SIG-M5 treated with dmso at 0.1 percent for 504 hours (cell line): ENCODE results near the gene EVI5L.
A peak's percentile ranks its signal among the peaks of the same experiment; 100 is the strongest.
"Not testable (repeated sequence)": the region's sequence is repeated elsewhere in the genome, so short reads cannot be mapped to it uniquely, and the experiment has no call there.

Source experiments
- DNase-seq: peaks from one replicate; lab custom pipeline; 2025; ENCODE audit not compliant: unreplicated experiment; lab: John Stamatoyannopoulos, UW

EVI5L gene

DNA sequence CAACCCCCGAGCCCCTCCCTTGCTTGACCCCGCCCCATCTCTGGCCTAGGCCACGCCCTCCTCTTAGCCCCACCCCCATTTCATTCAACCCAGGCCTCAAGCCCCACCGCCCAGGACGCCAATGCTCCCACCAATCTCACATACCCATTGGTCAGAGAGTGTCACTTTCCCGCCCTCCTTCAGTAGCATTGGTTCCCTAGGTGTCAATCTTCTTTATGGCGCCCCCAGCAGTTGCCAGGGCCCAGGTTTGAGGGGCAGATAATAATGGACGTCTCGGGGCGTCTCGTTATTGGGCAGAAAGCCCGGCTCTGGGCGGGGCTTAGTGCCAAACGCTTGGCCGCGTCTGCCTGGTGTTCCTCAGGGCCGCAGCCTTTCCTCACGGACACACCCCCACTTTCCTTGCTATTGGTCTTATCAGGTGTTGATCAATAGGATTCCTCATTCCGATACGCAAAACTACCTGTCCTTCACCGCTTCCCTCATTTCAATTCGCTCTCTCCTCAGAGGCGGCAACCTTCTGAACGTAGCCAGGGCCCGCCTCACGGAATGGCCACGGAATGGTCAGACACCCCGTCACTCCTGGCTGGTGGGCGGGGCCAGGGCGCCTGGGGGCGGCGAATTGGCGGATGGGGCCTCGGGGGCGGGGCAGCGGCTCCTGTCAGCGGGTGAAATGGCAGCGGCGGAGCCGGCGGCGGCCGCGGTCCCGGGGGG lies at the start of gene EVI5L:
Gene EVI5L, plus strand, starts transcription at position 658 of the 711 bp plus-strand sequence. CDS start 16,325 bp downstream, outside the sequence.
- peak; percentile 100 for DNase-seq

GRCh38 chr19:7781157-7781556 lies 48.9 kb upstream of the EVI5L start:
- no peak for DNase-seq

GRCh38 chr19:7783991-7784423 lies 46.0 kb upstream of the EVI5L start:
- DNase-seq, result peak; percentile 84

GRCh38 chr19:7784856-7785255 lies 45.2 kb upstream of the EVI5L start:
- no peak for DNase-seq

- no peak for DNase-seq
Observed at GRCh38 chr19:7787141-7787540, 42.9 kb upstream of the EVI5L start.

GRCh38 chr19:7787602-7788177 lies 42.3 kb upstream of the EVI5L start:
- no peak for DNase-seq

GRCh38 chr19:7788178-7788932 lies 41.7 kb upstream of the EVI5L start:
- no peak for DNase-seq

GRCh38 chr19:7788933-7789323 lies 41.1 kb upstream of the EVI5L start:
- DNase-seq, result no peak

DNA sequence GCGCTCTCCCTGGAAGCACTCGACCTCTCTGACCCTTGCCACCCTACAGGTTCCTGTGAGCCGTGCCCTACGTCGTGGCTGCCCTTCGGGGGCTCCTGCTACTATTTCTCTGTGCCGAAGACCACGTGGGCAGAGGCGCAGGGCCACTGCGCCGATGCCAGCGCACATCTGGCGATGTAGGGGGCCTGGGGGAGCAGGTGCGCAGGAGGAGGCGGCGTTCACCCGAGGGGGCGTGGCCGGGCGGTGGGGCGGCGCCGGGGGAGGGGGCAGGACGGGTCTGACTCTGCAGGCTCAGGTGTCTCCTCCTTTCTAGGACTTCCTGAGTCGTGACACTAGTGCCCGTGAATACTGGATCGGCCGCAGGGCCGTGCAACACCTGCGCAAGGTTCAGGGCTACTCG lies 40.6 kb upstream of the EVI5L start:
- DNase-seq, result no peak

DNA sequence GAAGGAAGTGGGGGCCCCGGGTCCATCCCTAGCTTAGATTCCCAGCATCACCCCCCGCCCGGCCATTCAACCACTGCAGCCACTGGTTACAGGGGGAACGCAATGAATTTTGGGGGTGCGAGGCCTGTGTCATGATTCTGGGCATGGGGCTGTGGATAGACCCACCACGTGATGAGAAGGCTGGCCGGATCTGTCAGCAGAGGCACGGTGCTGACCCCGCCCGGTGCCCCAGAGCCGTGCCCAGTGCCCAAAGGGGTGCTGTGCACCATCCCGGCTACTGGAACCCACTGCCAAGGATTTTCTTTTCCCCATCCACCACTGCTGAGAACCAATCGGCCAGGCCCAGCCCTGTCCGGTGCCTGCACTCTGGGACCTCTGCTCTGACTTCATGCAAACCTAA lies 39.6 kb upstream of the EVI5L start:
- no peak for DNase-seq

GRCh38 chr19:7792281-7792680 lies 37.7 kb upstream of the EVI5L start:
- no peak for DNase-seq

DNA sequence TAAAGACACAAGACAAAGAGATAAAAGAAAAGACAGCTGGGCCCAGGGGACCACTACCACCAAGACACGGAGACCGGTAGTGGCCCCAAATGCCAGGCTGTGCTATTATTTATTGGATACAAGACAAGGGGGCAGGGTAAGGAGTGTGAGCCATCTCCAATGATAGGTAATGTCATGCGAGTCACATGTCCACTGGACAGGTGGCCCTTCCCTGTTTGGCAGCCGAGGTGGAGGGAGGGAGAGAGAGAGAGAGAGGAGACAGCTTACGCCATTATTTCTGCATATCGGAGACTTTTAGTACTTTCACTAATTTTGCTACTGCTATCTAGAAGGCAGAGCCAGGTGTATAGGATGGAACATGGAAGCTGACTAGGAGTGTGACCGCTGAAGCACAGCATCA lies 37.3 kb upstream of the EVI5L start:
- DNase-seq, result not testable (repeated sequence)

DNA sequence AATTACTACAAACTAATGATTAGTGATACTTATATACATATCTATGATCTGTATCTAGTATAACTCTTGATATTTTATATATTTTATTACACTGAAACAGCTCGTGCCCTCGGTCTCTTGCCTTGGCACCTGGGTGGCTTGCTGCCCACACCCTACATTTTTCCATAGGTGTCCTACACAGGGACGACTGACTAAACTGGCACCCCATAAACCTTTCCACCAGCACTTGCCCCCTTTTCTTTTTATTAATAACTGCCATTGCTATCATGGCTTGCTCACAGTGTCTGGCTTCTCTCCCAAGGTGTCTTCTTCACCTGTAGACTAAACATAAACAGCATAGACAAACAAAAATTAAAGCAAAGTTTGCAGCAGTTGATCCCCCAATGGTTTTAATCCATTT lies 36.5 kb upstream of the EVI5L start:
- DNase-seq, result no peak

DNA sequence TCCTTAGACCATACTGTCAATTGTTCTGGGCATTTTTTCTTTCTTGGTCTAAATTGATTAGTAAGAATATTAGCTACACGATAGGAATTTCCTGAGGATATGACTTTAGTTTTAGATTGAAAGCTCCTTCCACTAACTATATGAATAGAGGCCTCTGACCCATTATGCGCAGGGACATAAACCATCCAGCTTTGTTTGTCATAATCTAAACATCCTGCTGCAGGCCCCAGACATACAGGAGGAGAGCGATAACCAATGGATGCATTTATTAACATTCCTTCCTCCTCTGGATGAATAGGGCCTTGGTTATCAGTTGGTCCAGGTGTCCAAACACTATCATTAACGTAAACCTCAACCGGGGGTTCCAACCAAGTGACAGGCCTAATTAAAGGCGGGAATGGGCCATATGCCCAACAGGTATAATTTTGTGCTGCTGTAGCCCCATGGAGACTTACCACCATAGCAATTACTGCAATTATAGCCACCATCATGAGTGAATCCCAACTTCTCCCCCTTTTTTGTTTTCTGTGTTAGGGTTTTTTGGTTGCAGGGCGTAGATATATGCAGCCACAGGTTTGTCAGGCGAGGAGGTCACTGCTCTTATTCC lies 34.4 kb upstream of the EVI5L start:
- no peak for DNase-seq

DNA sequence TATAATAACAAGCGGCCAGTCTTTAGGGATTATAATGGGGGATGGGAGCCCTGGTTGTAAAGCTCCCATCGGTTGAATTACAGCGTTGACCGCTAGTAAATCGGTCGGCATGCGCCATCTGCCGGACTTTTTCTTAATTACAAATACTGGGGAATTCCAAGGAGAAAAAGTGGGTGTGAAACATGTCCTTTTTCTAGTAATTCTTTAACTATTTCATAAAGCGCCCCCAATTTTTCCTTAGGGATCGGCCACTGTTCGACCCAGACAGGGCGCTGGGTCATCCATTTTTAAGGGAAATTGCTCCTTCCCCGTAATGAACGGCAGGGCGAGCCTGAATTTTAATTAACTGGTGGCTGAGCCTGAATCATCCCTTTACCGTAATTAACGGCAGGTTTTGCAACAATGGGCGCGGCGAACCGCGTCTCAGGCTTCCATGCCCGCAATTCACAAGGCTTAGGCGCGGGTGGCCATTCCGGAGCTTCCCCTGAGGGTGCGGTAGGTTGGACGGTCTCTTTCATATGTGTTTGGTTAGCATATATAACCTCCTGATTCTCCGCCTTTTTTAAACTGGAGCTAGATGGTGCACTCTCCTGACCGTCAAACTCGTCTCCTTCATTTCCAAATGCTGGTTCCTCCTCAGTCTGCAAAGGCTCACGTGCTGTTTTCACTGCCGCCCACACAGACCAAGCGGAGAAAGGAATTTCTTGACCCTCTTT lies 30.2 kb upstream of the EVI5L start:
- DNase-seq, result peak; percentile 45

DNA sequence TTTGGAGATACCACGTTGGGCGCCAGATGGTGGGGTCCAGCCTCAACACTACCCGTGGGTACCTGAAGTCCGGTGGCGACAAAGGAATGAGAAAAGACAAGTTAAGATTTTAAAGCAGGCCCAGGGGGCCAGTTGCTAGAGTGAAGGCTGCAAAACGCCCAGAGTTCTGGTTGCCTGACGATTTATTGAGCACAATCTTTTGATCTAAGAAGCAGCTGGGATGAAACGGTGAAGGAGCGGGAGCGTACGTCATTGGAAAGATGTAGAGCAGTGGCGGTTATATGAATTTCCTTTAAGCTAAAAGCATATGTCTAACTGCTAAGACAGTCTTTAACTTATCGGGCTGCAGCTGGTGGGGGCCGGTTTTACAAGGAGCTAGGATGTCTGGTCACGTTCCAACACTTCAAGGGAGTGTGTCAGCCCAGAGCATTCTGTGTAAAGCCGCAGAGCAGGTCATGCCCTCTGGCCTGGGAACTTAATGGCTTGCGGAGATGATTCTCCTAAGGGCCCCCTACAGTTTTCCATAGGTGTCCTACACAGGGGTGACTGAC lies 28.9 kb upstream of the EVI5L start:
- DNase-seq, result no peak

GRCh38 chr19:7806234-7806633 lies 23.8 kb upstream of the EVI5L start:
- no peak for DNase-seq

DNA sequence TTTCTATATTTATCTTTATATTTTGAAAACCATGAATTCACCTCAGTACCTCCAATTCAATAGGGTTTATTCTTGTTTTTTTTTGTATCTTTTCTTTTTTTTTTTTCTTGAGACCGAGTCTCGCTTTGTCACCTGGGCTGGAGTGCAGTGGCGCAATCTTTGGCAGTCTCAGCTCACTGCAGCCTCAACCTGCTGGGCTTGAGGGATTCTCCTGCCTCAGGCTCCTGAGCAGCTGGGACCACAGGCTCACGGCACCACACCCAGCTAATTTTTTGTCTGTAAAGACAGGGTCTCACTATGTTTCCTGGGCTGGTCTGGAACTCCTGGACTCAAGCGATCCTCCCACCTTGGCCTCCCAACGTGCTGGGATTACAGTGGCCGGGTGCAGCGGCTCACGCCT lies 23.1 kb upstream of the EVI5L start:
- no peak for DNase-seq

DNA sequence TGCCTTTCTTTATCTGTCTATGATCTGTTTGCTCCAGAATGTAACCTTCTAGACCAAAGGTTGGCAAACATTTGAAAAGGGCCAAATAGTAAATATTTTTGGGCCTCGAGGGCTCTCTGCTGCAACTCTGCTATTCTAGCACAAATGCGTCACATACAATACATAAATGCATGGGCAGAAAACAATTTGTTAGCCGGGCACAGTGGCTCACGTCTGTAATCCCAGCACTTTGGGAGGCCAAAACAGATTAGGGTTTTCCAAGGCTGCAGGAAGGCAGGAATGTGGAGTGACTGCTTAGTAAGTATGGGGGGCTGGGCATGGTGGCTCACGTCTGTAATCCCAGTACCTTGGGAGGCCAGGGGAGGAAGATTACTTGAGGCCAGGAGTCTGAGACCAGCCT lies 21.9 kb upstream of the EVI5L start:
- no peak for DNase-seq

GRCh38 chr19:7811989-7812388 lies 18.0 kb upstream of the EVI5L start:
- no peak for DNase-seq

- no peak for DNase-seq
Observed at GRCh38 chr19:7815325-7815724, 14.7 kb upstream of the EVI5L start.
